ENCODE measurements around the gene NDUFB8.

DNA sequence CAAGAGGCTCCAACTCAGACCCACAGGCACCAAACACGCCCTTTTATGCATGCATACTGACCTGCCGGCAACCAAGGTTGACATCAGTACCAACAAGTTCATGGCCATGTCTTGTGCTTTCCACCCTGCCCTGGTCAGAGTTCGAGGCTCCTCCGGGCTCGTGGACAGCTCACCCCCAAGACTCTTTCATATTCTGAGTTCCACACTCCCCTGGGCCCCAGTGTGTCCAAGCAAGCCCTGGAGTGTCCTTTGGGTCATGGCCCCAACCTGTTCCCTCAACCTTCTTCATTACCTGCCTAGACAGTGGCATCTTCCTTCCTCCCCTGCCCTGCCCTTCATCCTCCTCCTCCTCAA, 46.6 kb upstream of the NDUFB8 start:
- TF ChIP-seq RFX5 (IDR thresholded peaks at IDR 0.05; ENCODE audit: low read depth, low read length) (no peak), CTCF (conservative IDR thresholded peaks at IDR 0.05; ENCODE audit: low read depth, low read length) (no peak), MAZ (IDR thresholded peaks at IDR 0.05; ENCODE audit: borderline replicate concordance, low read depth, low read length) (no peak), POLR2A (IDR thresholded peaks at IDR 0.05; ENCODE audit: low read depth, low read length) (no peak)

Data from IMR-90 (cell line).